A673 (cell line): ENCODE results near the gene WDR18. TPM values are rescaled to one million over a fixed set of nuclear protein-coding genes. Genes with fewer than 3 reads are reported as not detected.

Source experiments
- BruUV-seq: library from RNA; stranded (reverse); fragments of 400-500 nt; replicated peaks from 2 replicates; lab custom pipeline; 2021; lab: Mats Ljungman, UMichigan
- CTCF ChIA-PET: fragments of 300-600 bp; sonication (Branson Sonifier 250); formaldehyde crosslinking; loops from one replicate; lab custom pipeline; 2022; ENCODE audit warnings: antibody characterized with exemption; lab: Charles Lee
- POLR2A ChIA-PET: fragments of 300-600 bp; sonication (Branson Sonifier 250); formaldehyde crosslinking; loops from one replicate; lab custom pipeline; 2022; ENCODE audit warnings: antibody characterized with exemption; ENCODE audit not compliant: low non-redundant PET; lab: Charles Lee
- DNase-seq: peaks from one replicate; pipeline ENCODE4 v3.0.0-alpha.2; 2015; ENCODE audit warnings: low spot score
- H3K27ac ChIP-seq: fragments of 200-600 bp; sonication (generic); 2 replicates; pipeline ENCODE4 v1.5.1; 2016; ENCODE audit warnings: mixed run types, low read depth, mild to moderate bottlenecking, mixed read lengths, antibody characterized with exemption, low read length; ENCODE audit not compliant: poor library complexity, severe bottlenecking
- H3K27me3 ChIP-seq: fragments of 200-600 bp; sonication (generic); replicated peaks from 2 replicates; pipeline ENCODE4 v1.6.1; 2017; ENCODE audit warnings: mixed run types, low read depth, mild to moderate bottlenecking, mixed read lengths, antibody characterized with exemption, low read length; ENCODE audit not compliant: insufficient read depth, poor library complexity
- H3K36me3 ChIP-seq: fragments of 200-600 bp; sonication (generic); 2 replicates; pipeline ENCODE4 v1.6.1; 2016; ENCODE audit warnings: mixed run types, mild to moderate bottlenecking, mixed read lengths, antibody characterized with exemption, low read length; ENCODE audit not compliant: insufficient read depth, poor library complexity, severe bottlenecking
- H3K4me1 ChIP-seq: fragments of 200-600 bp; sonication (generic); 2 replicates; pipeline ENCODE4 v1.6.1; 2017; ENCODE audit warnings: mixed run types, mild to moderate bottlenecking, mixed read lengths, antibody characterized with exemption, low read length; ENCODE audit not compliant: insufficient read depth, poor library complexity, severe bottlenecking
- H3K4me3 ChIP-seq: fragments of 200-600 bp; sonication (generic); 2 replicates; pipeline ENCODE4 v1.5.1; 2016; ENCODE audit warnings: low read depth, mixed run types, mild to moderate bottlenecking, mixed read lengths, low read length; ENCODE audit not compliant: poor library complexity, severe bottlenecking
- H3K9me3 ChIP-seq: fragments of 200-600 bp; sonication (generic); 2 replicates; pipeline ENCODE4 v1.6.1; 2016; ENCODE audit warnings: mixed run types, low read depth, mild to moderate bottlenecking, mixed read lengths, antibody characterized with exemption, low read length; ENCODE audit not compliant: poor library complexity, severe bottlenecking
- EZH2 ChIP-seq: fragments of 200-600 bp; sonication (generic); IDR thresholded peaks from 2 replicates; pipeline ENCODE4 v1.6.1; 2017; ENCODE audit warnings: borderline replicate concordance, low read depth, mild to moderate bottlenecking, mixed read lengths, antibody characterized with exemption, low read length; ENCODE audit not compliant: poor library complexity, severe bottlenecking
- intact Hi-C: fragments of 100-400 bp; cut with micrococcal nuclease; formaldehyde crosslinking; loops from one replicate; pipeline ENCODE4 v1.10.0; 2022; ENCODE audit not compliant: unreplicated experiment
- total RNA-seq: library from RNA; stranded (reverse); gene quantifications from 2 replicates; pipeline ENCODE4 v1.2.3, GENCODE V29; 2021
- TF ChIP-seq, protein P1 (sequence below): fragments of 300-800, 200-600 bp; sonication (generic); conservative IDR thresholded peaks from 2 replicates; pipeline ENCODE4 v1.5.1; 2017; ENCODE audit warnings: low read depth, mild to moderate bottlenecking, antibody characterized with exemption, low read length, moderate library complexity, mixed read lengths

The WDR18 gene
- total RNA-seq, 1 experiment from 2014 or later: 109 TPM

DNA sequence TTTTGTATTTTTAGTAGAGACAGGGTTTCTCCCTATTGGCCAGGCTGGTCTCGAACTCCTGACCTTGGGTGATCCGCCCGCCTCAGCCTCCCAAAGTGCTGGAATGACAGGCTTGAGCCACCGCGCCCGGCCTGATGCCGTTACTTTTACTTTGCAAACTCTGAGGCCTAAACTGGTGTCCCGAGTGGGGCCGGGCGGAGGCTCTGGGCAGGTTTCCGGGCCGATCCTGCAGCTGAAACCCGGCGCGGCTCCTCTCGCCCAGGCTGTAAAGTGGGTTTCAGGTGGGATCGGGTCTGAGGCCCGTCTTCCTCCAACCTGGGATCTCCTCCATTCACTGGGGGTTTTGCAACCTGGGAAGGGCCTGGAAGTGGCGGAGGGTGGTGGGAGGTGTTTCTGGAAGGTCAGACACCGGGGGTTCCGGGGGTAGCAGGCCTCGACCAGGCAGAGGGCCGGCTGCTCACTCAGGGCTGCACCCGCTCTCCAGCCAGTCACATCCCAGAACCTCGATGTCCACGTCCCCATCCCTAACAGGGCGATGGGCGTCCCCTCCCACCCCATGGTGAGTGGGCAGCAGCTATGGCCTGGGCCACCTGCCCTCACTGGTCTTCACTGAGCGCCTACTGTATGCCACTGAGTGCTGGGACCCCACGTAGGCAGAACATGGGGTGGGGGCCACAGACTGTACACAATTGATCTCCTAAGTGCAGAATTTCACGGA is 21.3 kb upstream of the WDR18 start:
- TF ChIP-seq, protein P1, sequence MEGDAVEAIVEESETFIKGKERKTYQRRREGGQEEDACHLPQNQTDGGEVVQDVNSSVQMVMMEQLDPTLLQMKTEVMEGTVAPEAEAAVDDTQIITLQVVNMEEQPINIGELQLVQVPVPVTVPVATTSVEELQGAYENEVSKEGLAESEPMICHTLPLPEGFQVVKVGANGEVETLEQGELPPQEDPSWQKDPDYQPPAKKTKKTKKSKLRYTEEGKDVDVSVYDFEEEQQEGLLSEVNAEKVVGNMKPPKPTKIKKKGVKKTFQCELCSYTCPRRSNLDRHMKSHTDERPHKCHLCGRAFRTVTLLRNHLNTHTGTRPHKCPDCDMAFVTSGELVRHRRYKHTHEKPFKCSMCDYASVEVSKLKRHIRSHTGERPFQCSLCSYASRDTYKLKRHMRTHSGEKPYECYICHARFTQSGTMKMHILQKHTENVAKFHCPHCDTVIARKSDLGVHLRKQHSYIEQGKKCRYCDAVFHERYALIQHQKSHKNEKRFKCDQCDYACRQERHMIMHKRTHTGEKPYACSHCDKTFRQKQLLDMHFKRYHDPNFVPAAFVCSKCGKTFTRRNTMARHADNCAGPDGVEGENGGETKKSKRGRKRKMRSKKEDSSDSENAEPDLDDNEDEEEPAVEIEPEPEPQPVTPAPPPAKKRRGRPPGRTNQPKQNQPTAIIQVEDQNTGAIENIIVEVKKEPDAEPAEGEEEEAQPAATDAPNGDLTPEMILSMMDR: no peak
- TF ChIP-seq EZH2: no peak
- H3K4me1 ChIP-seq: no peaks in the 10 kb centered on the region
- intact Hi-C loops: no loop called here
- no peaks in the 10 kb centered on the region for H3K9me3 ChIP-seq
- peaks cover 10% of the 10 kb centered on the region for H3K36me3 ChIP-seq
- no peak overlapping the region for H3K4me3 ChIP-seq
- ChIA-PET POLR2A (no interaction called here), CTCF (no interaction called here)
- no peaks in the 10 kb centered on the region for H3K27me3 ChIP-seq
- no peak overlapping the region for H3K27ac ChIP-seq
- DNase-seq: no peak
- BruUV-seq: no TSS peak

DNA sequence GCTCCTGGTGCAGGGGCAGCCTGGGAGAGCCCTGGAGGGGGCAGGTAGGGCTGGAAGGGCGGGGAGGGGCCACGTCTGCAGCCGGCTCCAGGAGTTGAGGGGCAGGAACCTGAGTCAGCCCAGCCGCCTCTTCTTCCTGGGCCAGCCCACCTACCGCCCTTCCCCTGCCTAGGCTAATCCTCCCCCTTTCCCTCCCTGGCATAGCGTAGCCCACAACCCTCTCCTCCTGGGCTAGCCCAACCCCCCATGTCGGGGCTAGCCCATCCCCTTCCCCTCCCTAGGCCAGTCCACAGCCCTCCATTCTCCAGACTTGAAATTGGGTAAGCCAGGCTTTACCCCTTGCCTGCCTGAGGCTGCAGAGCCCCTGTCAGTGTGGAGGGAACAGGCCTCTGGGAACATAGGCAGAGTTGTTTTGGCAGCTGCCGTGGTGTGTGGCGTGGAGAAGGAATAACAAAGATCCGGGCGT is 20.6 kb upstream of the WDR18 start:
- Histone ChIP-seq H3K4me1 (no peaks in the 10 kb centered on the region), H3K4me3 (no peak overlapping the region), H3K36me3 (peaks cover 12% of the 10 kb centered on the region), H3K27ac (no peak overlapping the region), H3K27me3 (no peaks in the 10 kb centered on the region), H3K9me3 (no peaks in the 10 kb centered on the region)
- no TSS peak for BruUV-seq
- intact Hi-C loops: no loop called here
- DNase-seq: no peak
- CTCF ChIA-PET: no interaction called here
- no peak for TF ChIP-seq EZH2
- TF ChIP-seq, protein P1: no peak
- POLR2A ChIA-PET: no interaction called here

DNA sequence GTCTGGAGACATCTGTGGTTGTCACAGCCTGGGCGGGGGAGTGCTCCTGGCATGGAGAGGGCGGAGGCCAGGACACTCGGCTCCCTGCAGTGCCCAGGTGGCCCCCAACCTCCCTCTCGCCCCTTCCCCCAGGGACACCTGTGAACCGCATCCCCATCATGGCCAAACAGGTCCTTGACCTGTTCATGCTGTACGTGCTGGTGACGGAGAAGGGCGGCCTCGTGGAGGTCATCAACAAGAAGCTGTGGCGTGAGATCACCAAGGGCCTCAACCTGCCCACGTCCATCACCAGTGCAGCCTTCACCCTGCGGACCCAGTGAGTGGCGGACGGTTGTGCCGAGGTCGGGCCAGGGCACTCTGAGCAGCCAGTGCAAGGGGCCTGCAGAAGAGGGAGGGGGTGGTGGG is 20.0 kb upstream of the WDR18 start:
- Histone ChIP-seq H3K36me3 (peaks cover 16% of the 10 kb centered on the region), H3K4me3 (no peak overlapping the region), H3K27ac (no peak overlapping the region), H3K27me3 (no peaks in the 10 kb centered on the region), H3K4me1 (no peaks in the 10 kb centered on the region), H3K9me3 (no peaks in the 10 kb centered on the region)
- TF ChIP-seq, protein P1: no peak
- no peak for TF ChIP-seq EZH2
- DNase-seq: no peak
- POLR2A ChIA-PET: no interaction called here
- CTCF ChIA-PET: no interaction called here
- no TSS peak for BruUV-seq
- intact Hi-C loops: no loop called here
